ENCODE data around the gene LENG1. TPM values are rescaled to one million over a fixed set of nuclear protein-coding genes. Genes with fewer than 3 reads are reported as not detected.

Gene LENG1
- total and polyA plus RNA-seq, 2 experiments from 2014 or later, result 4.7 to 17.2 TPM

DNA sequence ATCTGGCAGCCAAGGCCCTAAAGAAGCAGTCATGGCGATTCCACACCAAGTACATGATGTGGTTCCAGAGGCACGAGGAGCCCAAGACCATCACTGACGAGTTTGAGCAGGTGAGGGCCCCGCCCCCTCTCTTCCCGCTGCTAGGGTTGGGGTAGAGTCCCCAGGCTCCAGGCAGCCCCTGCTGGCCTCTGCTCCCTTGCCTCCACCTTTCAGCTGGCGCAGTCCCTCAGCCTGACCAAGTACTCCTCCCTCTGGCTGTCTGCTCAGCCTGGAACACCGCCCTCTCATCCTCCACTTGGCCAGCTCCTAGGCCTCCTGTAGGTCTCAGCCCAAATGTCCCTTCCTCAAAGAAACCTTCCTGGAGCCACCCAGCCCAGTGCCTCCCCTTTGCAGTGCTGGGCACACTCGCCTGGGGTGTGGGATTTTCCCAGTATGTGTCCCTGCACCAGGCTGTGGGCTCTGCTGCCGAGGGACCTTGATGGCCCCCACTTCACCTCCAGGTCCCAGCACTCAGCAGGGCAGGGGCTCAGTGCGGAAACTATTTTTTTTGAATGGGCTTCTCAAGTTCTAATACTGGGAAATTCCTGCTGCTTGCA is 5.7 kb downstream of the LENG1 start:
- Mint-ChIP-seq H3K27me3 (ENCODE audit: insufficient read depth, low read depth, poor library complexity) (peaks cover 14% of the 10 kb centered on the region), H3K27ac (no peak overlapping the region), H3K36me3 (ENCODE audit: low read depth) (peaks cover 78% of the 10 kb centered on the region), H3K9me3 (peaks cover 2% of the 10 kb centered on the region; the same call in 2 of the 3 replicates), H3K4me1 (peaks cover 8% of the 10 kb centered on the region; the same call in 1 of the 3 replicates), H3K4me3 (no peak overlapping the region)
- no peak for TF ChIP-seq ZNF331 (CRISPR knock-in tag; IDR thresholded peaks at IDR 0.05; ENCODE audit: low read depth)
- TF ChIP-seq EZH2phosphoT487 (IDR thresholded peaks at IDR 0.05; ENCODE audit: unreplicated experiment), result no peak
- no peak for TF ChIP-seq NANOG (IDR thresholded peaks at IDR 0.05; ENCODE audit: borderline replicate concordance)
- no peak for TF ChIP-seq JUNB (IDR thresholded peaks at IDR 0.05; ENCODE audit: unreplicated experiment)
- no peak for TF ChIP-seq ZNF114 (CRISPR knock-in tag; IDR thresholded peaks at IDR 0.05)
- TF ChIP-seq EZH2 (IDR thresholded peaks at IDR 0.05; ENCODE audit: low read depth, unreplicated experiment), result no peak
- TF ChIP-seq ETS1 (IDR thresholded peaks at IDR 0.05), result no peak
- TF ChIP-seq, protein P1, sequence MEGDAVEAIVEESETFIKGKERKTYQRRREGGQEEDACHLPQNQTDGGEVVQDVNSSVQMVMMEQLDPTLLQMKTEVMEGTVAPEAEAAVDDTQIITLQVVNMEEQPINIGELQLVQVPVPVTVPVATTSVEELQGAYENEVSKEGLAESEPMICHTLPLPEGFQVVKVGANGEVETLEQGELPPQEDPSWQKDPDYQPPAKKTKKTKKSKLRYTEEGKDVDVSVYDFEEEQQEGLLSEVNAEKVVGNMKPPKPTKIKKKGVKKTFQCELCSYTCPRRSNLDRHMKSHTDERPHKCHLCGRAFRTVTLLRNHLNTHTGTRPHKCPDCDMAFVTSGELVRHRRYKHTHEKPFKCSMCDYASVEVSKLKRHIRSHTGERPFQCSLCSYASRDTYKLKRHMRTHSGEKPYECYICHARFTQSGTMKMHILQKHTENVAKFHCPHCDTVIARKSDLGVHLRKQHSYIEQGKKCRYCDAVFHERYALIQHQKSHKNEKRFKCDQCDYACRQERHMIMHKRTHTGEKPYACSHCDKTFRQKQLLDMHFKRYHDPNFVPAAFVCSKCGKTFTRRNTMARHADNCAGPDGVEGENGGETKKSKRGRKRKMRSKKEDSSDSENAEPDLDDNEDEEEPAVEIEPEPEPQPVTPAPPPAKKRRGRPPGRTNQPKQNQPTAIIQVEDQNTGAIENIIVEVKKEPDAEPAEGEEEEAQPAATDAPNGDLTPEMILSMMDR (conservative IDR thresholded peaks at IDR 0.05; ENCODE audit: low read depth in 2 of 2), result no peak
- TF ChIP-seq, protein P2, sequence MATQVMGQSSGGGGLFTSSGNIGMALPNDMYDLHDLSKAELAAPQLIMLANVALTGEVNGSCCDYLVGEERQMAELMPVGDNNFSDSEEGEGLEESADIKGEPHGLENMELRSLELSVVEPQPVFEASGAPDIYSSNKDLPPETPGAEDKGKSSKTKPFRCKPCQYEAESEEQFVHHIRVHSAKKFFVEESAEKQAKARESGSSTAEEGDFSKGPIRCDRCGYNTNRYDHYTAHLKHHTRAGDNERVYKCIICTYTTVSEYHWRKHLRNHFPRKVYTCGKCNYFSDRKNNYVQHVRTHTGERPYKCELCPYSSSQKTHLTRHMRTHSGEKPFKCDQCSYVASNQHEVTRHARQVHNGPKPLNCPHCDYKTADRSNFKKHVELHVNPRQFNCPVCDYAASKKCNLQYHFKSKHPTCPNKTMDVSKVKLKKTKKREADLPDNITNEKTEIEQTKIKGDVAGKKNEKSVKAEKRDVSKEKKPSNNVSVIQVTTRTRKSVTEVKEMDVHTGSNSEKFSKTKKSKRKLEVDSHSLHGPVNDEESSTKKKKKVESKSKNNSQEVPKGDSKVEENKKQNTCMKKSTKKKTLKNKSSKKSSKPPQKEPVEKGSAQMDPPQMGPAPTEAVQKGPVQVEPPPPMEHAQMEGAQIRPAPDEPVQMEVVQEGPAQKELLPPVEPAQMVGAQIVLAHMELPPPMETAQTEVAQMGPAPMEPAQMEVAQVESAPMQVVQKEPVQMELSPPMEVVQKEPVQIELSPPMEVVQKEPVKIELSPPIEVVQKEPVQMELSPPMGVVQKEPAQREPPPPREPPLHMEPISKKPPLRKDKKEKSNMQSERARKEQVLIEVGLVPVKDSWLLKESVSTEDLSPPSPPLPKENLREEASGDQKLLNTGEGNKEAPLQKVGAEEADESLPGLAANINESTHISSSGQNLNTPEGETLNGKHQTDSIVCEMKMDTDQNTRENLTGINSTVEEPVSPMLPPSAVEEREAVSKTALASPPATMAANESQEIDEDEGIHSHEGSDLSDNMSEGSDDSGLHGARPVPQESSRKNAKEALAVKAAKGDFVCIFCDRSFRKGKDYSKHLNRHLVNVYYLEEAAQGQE (IDR thresholded peaks at IDR 0.05; ENCODE audit: unreplicated experiment), result no peak
- TF ChIP-seq ZNF462 (CRISPR knock-in tag; IDR thresholded peaks at IDR 0.05), result no peak
- TF ChIP-seq POLR2AphosphoS5 (IDR thresholded peaks at IDR 0.05; ENCODE audit: low read depth), result no peak
- Histone ChIP-seq H4K20me1 (replicated peaks; ENCODE audit: insufficient read depth) (peaks cover 10% of the 10 kb centered on the region; the same call in 1 of the 2 replicates), H3F3A (replicated peaks; ENCODE audit: low read depth) (peaks cover 26% of the 10 kb centered on the region), H3K9me2 (ENCODE audit: insufficient read depth) (no peaks in the 10 kb centered on the region), H3K4me1 (ENCODE audit: insufficient read depth) (peaks cover 3% of the 10 kb centered on the region; the same call in 1 of the 2 replicates), H3K27me3 (ENCODE audit: insufficient read depth) (no peaks in the 10 kb centered on the region), H3K36me3 (ENCODE audit: insufficient read depth) (peaks cover 27% of the 10 kb centered on the region), H3K4me3 (no peak overlapping the region), H3K27ac (ENCODE audit: low read depth) (no peak overlapping the region), H2AFZ (no peak overlapping the region), H3K79me2 (replicated peaks; ENCODE audit: insufficient read depth) (peaks cover 7% of the 10 kb centered on the region; the same call in 1 of the 2 replicates), H3K4me2 (no peak overlapping the region)
- ATAC-seq, result no peak
- no peak for DNase-seq (ENCODE audit: low spot score)

Data from GM23338 (cell line).